ENCODE data around the gene CLCN2.
A peak's percentile ranks its signal among the peaks of the same experiment; 100 is the strongest.

The CLCN2 gene

DNA sequence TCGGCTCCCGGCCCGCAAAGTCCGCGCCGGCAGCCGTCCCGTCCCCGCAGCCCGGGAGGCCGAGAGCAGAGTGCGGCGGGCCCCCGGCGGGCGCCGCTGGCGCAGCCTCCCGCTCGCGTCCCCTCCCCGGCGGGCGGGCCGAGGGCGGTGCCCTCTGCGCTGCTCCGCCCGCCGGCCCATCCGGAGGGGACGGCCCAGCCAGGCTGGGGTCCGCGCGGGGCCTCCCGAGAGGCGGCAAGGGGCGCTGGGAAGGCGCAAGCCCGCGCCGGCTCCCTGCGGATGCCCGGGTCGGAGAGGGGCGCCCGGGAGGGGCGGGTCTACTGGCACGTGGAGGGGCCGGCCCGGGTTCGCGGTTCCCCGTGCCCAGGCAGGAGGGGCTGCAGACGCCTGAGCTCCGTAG is at the start of gene CLCN2, which contains the start of gene POLR2H:
Gene CLCN2 (minus strand): TSS at position 74 of the 400 bp plus-strand sequence. CDS start 126 bp downstream, outside the sequence.
Gene POLR2H (plus strand): TSS at position 179 of the 400 bp plus-strand sequence. CDS start 1,783 bp downstream, outside the sequence.
- peak within 1 kb of the TSS; percentile 91 to 99 (median 96) for H3K4me3 Mint-ChIP-seq
- peak within 1 kb of the TSS; percentile 94 to 99 (median 98) for H3K27ac Mint-ChIP-seq
- no peaks in the 10 kb centered on the region for H3K9me3 Mint-ChIP-seq
- H3K27me3 Mint-ChIP-seq (ENCODE audit: low read depth), result no peaks in the 10 kb centered on the region
- peaks cover 30% of the 10 kb centered on the region for H3K4me1 Mint-ChIP-seq
- H3K36me3 Mint-ChIP-seq (ENCODE audit: low read depth), result peaks cover 24% of the 10 kb centered on the region
- TF ChIP-seq, protein P1, sequence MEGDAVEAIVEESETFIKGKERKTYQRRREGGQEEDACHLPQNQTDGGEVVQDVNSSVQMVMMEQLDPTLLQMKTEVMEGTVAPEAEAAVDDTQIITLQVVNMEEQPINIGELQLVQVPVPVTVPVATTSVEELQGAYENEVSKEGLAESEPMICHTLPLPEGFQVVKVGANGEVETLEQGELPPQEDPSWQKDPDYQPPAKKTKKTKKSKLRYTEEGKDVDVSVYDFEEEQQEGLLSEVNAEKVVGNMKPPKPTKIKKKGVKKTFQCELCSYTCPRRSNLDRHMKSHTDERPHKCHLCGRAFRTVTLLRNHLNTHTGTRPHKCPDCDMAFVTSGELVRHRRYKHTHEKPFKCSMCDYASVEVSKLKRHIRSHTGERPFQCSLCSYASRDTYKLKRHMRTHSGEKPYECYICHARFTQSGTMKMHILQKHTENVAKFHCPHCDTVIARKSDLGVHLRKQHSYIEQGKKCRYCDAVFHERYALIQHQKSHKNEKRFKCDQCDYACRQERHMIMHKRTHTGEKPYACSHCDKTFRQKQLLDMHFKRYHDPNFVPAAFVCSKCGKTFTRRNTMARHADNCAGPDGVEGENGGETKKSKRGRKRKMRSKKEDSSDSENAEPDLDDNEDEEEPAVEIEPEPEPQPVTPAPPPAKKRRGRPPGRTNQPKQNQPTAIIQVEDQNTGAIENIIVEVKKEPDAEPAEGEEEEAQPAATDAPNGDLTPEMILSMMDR (IDR thresholded peaks at IDR 0.05; ENCODE audit: unreplicated experiment in 3 of 3), result no peak

DNA sequence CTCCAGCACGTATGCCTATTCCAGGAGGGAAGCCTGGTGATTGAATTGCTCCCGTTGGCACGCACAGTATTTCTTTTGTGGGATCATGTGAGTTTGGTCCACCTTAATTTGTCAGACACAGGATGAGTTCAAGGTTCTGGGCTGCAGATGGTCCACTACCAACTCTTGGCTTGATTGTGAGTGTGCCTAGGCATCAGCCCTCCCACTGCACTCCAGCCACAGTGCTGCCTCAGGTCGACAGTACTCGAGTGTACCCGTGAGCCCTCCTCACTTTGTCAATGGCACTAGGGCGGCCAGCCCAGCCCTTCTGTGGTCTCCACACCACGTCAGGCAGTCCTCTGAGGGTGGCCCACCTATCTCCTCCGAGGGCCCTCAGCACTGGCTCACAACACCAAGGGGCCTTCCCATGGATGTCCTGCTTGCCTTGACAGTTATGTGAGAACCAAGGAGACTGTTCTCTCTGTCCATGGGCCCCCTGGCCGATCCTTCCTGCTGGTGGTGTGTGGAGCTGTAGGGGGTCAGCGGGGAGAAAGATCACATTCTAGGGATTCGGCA is 48.6 kb upstream of the CLCN2 start:
- Mint-ChIP-seq H3K36me3 (ENCODE audit: low read depth) (no peaks in the 10 kb centered on the region), H3K27me3 (ENCODE audit: low read depth) (peaks cover 10% of the 10 kb centered on the region), H3K4me3 (no peak overlapping the region), H3K9me3 (no peaks in the 10 kb centered on the region), H3K4me1 (no peaks in the 10 kb centered on the region), H3K27ac (no peak overlapping the region)
- TF ChIP-seq, protein P1 (IDR thresholded peaks at IDR 0.05; ENCODE audit: unreplicated experiment in 3 of 3), result no peak

DNA sequence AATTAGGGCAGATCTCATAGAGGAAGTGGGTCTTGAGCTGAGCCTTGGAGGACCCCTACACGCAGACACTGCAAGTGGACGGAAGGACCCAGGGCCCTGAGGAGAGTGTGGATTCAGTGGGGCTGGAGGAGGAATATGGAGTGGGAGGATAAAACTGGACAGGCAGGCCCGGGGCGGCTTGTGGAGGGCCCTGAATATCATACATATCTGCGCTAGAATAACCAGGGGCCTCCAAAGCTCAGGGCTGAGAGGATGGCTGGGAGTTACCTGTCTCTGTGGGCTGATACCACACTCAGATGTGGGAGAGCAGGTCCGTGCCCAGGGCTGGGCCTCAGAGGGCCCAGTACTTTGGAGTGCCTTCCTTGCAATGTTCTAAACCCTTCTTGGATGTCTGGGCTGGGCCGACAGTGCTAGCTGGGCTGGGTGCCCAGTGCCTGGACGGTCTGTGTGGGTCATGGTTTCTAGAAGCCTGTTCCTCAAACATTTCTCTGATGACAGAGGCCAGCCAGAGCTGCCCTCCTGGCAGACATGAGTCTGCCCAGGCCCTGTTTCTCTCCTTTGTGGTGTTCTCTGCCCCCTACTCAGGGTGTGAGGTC is 48.0 kb upstream of the CLCN2 start:
- H3K27me3 Mint-ChIP-seq (ENCODE audit: low read depth), result peaks cover 11% of the 10 kb centered on the region
- TF ChIP-seq, protein P1 (IDR thresholded peaks at IDR 0.05; ENCODE audit: unreplicated experiment in 3 of 3), result no peak
- H3K27ac Mint-ChIP-seq, result no peak overlapping the region
- H3K9me3 Mint-ChIP-seq, result no peaks in the 10 kb centered on the region
- no peak overlapping the region for H3K4me3 Mint-ChIP-seq
- no peaks in the 10 kb centered on the region for H3K4me1 Mint-ChIP-seq
- no peaks in the 10 kb centered on the region for H3K36me3 Mint-ChIP-seq (ENCODE audit: low read depth)

DNA sequence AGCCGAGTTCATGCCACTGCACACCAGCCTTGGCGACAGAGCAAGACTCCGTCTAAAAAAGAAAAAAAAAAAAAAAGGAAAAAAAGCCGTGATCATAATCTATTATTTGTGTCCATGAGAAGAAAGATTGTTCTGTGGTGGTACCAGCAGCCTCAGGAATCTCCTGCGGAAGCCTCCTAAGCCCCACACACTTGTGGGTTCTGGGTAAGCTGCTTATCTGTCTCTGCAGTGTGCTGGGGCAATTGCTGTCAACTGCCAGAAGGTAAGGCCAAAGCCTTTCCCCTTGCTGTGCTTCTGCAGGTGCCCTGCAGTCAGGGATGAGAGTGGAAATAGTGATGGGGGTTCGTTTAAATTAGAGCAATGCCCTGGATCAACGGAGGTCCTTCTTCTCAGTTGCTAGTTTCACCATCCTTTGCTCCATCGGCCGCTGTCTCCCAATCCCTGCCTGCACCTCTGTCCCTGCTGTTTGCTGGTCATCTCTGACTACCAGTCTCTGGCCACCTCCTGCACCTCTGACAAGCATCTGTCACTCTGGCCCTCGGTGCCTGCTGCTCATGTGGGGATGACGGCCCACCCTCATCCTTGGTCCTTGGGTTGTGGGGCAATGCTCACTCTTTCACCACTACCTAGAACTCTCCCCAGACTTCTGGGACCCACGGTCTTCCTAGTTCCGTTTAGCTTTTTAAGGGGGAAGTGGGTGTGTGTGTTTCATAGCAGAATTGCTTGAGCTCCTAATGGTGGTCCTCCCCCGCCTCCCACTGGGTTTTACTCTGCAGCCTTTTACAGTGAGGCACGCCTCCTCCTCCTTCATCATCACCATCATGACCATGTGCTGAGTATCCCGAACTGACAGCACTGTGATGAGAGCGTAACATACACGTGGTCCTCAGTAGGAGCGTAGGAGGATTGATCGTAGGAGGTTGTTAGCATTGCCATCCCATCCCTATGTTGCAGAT is 43.9 kb upstream of the CLCN2 start:
- H3K4me1 Mint-ChIP-seq, result no peaks in the 10 kb centered on the region
- H3K27me3 Mint-ChIP-seq (ENCODE audit: low read depth), result peaks cover 19% of the 10 kb centered on the region
- no peak overlapping the region for H3K27ac Mint-ChIP-seq
- H3K36me3 Mint-ChIP-seq (ENCODE audit: low read depth), result no peaks in the 10 kb centered on the region
- TF ChIP-seq, protein P1 (IDR thresholded peaks at IDR 0.05; ENCODE audit: unreplicated experiment in 3 of 3), result no peak
- H3K9me3 Mint-ChIP-seq, result no peaks in the 10 kb centered on the region
- H3K4me3 Mint-ChIP-seq, result no peak overlapping the region

DNA sequence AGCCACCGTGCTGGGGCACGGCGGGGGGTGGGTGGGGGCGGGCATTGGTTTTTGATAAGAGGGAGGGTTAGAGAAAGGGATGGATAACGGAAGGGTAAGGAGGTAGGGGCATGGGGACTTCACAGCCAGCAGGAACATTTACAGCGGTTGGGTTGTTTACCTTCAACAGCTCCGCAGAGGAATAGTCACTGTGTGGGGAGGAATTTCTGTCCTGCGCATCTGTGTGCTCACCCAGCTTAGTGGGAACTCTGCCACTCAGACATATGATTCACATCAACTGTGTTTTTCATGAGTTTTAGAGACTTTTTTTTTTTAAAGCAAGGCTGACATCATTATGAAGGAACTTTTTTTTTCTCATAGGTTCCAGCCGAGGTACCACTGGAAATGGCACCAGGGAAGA is 38.0 kb upstream of the CLCN2 start:
- H3K27ac Mint-ChIP-seq, result no peak overlapping the region
- H3K36me3 Mint-ChIP-seq (ENCODE audit: low read depth), result no peaks in the 10 kb centered on the region
- H3K9me3 Mint-ChIP-seq, result no peaks in the 10 kb centered on the region
- peaks cover 33% of the 10 kb centered on the region for H3K27me3 Mint-ChIP-seq (ENCODE audit: low read depth)
- TF ChIP-seq, protein P1 (IDR thresholded peaks at IDR 0.05; ENCODE audit: unreplicated experiment in 3 of 3), result no peak
- H3K4me3 Mint-ChIP-seq, result no peak overlapping the region
- peaks cover 5% of the 10 kb centered on the region for H3K4me1 Mint-ChIP-seq

Data from nephron (organoid).